Measurements from ENCODE around the gene PPP1R18. TPM values are rescaled to one million over a fixed set of nuclear protein-coding genes. Genes with fewer than 3 reads are reported as not detected.
A peak's percentile ranks its signal among the peaks of the same experiment; 100 is the strongest.

The PPP1R18 gene
- total RNA-seq, 6 experiments from 2014 or later, result 135 to 149 (median 141) TPM

DNA sequence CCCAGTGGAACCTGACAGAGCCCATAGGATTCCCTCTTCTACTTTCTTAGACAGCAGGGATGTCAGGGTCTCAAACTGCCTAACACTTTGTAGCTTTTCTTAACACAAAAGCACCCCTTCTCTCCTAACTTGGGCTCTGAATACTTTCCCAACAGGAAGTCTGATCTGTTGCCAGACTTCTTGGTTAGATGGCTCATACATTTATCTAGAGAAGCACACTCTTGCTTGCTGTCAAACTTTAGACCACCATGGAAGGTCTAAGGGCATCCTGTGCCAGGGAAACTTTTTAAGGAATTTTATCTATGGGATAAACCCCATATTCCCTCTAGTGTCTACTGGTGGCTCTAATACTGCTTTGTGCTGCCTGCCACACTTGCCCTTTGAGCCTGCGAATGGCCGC lies 42.8 kb downstream of the PPP1R18 start:
- Mint-ChIP-seq H3K27ac (no peak overlapping the region), H3K4me3 (no peak overlapping the region), H3K9me3 (no peaks in the 10 kb centered on the region), H3K27me3 (ENCODE audit: insufficient read depth) (no peaks in the 10 kb centered on the region; the same call in 1 of the 2 replicates), H3K36me3 (ENCODE audit: low read depth) (peaks cover 7% of the 10 kb centered on the region), H3K4me1 (ENCODE audit: low read depth) (peaks cover 20% of the 10 kb centered on the region)
- TF ChIP-seq, protein P1, sequence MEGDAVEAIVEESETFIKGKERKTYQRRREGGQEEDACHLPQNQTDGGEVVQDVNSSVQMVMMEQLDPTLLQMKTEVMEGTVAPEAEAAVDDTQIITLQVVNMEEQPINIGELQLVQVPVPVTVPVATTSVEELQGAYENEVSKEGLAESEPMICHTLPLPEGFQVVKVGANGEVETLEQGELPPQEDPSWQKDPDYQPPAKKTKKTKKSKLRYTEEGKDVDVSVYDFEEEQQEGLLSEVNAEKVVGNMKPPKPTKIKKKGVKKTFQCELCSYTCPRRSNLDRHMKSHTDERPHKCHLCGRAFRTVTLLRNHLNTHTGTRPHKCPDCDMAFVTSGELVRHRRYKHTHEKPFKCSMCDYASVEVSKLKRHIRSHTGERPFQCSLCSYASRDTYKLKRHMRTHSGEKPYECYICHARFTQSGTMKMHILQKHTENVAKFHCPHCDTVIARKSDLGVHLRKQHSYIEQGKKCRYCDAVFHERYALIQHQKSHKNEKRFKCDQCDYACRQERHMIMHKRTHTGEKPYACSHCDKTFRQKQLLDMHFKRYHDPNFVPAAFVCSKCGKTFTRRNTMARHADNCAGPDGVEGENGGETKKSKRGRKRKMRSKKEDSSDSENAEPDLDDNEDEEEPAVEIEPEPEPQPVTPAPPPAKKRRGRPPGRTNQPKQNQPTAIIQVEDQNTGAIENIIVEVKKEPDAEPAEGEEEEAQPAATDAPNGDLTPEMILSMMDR (IDR thresholded peaks at IDR 0.05), result no peak
- DNase-seq, result no peak

DNA sequence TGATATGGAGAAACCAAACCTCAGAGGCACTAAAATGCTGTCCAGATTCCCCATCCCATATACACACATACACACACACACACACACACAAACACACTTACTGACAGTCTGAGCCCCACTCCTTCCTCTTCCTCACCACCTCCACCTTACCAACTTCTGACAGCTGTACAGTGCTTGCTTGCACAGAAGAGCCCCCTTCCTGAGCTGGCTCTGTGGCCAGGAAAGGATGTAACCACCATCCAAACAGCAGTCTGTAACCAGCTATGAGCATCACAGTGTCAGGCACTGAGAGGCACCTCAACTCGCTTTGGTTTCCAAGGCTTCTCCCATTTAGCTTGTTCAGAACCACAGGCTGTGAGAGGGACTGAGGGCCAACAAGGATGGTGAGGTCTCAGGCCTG lies 45.4 kb downstream of the PPP1R18 start:
- Mint-ChIP-seq H3K4me1 (ENCODE audit: low read depth) (peaks cover 5% of the 10 kb centered on the region), H3K27ac (no peak overlapping the region), H3K9me3 (no peaks in the 10 kb centered on the region), H3K4me3 (no peak overlapping the region), H3K27me3 (ENCODE audit: insufficient read depth) (no peaks in the 10 kb centered on the region; the same call in 1 of the 2 replicates), H3K36me3 (ENCODE audit: low read depth) (peaks cover 5% of the 10 kb centered on the region)
- TF ChIP-seq, protein P1 (IDR thresholded peaks at IDR 0.05), result no peak
- DNase-seq, result no peak

DNA sequence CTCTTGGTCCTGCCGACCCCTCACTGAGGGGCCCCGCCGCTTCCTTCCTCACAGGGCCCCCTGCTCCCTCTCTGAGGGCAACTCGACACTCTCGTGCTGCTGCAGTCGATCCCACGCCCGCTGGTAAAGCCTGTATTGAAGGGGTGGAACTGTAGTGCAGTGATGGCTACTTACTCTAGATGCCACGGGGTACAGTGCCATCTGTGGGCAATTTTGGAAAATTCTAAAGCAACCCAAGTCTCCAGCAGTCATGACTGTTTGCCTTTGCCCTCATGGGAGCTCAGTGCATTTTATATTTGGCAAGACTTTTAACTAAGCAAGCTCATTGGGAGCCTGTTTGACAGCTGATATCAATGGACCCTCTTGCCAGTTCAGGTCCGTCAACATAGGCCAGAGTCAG lies 46.0 kb downstream of the PPP1R18 start:
- H3K4me3 Mint-ChIP-seq, result no peak overlapping the region
- no peaks in the 10 kb centered on the region; the same call in none of the 2 replicates for H3K36me3 Mint-ChIP-seq (ENCODE audit: low read depth)
- DNase-seq, result no peak
- H3K9me3 Mint-ChIP-seq, result no peaks in the 10 kb centered on the region
- no peak overlapping the region for H3K27ac Mint-ChIP-seq
- no peaks in the 10 kb centered on the region; the same call in 1 of the 2 replicates for H3K27me3 Mint-ChIP-seq (ENCODE audit: insufficient read depth)
- H3K4me1 Mint-ChIP-seq (ENCODE audit: low read depth), result no peaks in the 10 kb centered on the region
- TF ChIP-seq, protein P1 (IDR thresholded peaks at IDR 0.05), result peak; percentile 19; the same call in 1 of the 2 replicates

DNA sequence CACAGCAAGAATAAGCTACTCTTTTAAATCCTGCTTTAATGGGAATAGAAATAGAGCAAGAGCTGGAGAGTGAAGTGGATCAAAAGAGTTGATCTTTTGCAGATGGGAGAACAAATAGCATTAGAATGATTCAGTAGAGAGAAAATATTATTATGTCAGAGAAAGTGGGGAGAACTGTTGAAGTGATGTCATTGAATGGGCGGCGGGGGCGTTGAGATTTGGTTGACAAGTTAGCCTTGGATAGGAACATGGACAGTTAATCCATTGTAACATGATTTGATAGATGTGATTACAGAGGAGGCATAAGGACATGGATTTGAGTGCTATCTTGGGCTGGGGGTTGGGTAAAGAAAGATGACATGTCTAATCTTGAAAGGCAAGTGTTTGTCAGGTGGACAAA lies 50.6 kb downstream of the PPP1R18 start:
- peaks cover 3% of the 10 kb centered on the region; the same call in 1 of the 2 replicates for H3K27me3 Mint-ChIP-seq (ENCODE audit: insufficient read depth)

DNA sequence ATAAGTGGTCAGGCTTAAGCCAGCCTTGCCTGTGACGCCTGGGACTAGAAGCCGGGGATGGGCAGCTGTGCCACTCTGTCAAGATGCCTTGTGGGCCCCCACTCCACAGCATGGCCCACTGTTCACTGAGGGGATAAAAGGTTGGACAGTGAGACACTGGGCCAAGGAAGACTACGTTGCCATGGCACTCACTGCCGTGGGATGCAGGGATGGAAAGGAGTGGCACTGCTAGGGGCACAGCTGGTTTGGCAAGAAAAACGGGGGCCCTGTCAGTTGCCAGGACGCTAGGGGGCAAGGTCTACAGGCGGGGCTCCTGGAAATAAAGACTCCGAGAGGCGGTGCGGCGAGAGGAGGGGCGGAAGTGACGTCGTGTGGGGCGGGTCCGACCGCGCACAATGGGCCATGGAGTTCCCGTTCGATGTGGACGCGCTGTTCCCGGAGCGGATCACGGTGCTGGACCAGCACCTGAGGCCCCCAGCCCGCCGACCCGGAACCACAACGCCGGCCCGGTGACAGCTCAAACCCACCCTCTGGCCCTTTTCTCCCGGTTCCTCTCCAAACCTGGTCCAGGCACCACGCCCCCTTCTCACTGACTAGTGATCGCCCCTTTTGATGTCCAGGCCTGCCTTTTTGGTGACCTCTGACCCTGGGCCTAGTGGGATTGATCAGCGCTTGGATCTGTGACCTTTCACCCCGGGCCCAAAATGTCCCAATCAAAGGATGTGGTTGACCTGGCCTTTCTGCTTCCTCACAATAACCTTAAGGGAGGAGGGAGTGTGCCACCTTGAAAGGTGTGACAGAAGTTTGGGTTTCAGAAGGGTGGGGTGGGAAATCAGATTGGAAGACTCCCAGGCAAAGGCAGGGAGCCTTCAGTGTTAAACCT lies 59.7 kb downstream of the PPP1R18 start, which contains the start of gene ATAT1:
TSS of gene ATAT1 (plus strand) at position 391 of the 883 bp plus-strand sequence.
- peaks cover 29% of the 10 kb centered on the region for H3K36me3 Mint-ChIP-seq (ENCODE audit: low read depth)
- peak within 1 kb of the TSS; percentile 88 for H3K4me3 Mint-ChIP-seq
- H3K9me3 Mint-ChIP-seq, result no peaks in the 10 kb centered on the region
- TF ChIP-seq, protein P1 (IDR thresholded peaks at IDR 0.05), result peak; percentile 66
- peak within 1 kb of the TSS; percentile 89 for H3K27ac Mint-ChIP-seq
- peak; percentile 72 for DNase-seq
- no peaks in the 10 kb centered on the region for H3K27me3 Mint-ChIP-seq (ENCODE audit: insufficient read depth)
- peaks cover 23% of the 10 kb centered on the region for H3K4me1 Mint-ChIP-seq (ENCODE audit: low read depth)

More for the DNA sequence above, 50.6 kb downstream of the PPP1R18 start:
- TF ChIP-seq, protein P1 (IDR thresholded peaks at IDR 0.05), result no peak
- H3K4me1 Mint-ChIP-seq (ENCODE audit: low read depth), result peaks cover 7% of the 10 kb centered on the region
- H3K27ac Mint-ChIP-seq, result no peak overlapping the region
- no peaks in the 10 kb centered on the region for H3K9me3 Mint-ChIP-seq
- no peak for DNase-seq
- H3K36me3 Mint-ChIP-seq (ENCODE audit: low read depth), result peaks cover 23% of the 10 kb centered on the region
- no peak overlapping the region for H3K4me3 Mint-ChIP-seq

Other genes with a start within 250 kb of the PPP1R18 start
- gene HLA-E, start 197.1 kb downstream of the PPP1R18 start, total RNA-seq (2021; fragmentation: NEBNext Ultra II Directional; extraction: Animal tissue kit (Norgen Biotek cat#: 25700)), result 100 to 1,000 TPM; 122 to 131 (median 126) TPM
- 10 to 100 TPM; 56.9 to 65.6 (median 61.9) TPM for gene GNL1, start 130.2 kb downstream of the PPP1R18 start, total RNA-seq (2021; fragmentation: NEBNext Ultra II Directional; extraction: Animal tissue kit (Norgen Biotek cat#: 25700))
- 10 to 100 TPM in 5 of 6 experiments, 1 to 10 TPM in 1; 9.8 to 14.0 (median 12.3) TPM for gene PRR3, start 129.3 kb downstream of the PPP1R18 start, total RNA-seq (2021; fragmentation: NEBNext Ultra II Directional; extraction: Animal tissue kit (Norgen Biotek cat#: 25700))
- 10 to 100 TPM; 51.3 to 69.3 (median 63.1) TPM for gene ABCF1, start 115.2 kb downstream of the PPP1R18 start, total RNA-seq (2021; fragmentation: NEBNext Ultra II Directional; extraction: Animal tissue kit (Norgen Biotek cat#: 25700))
- 10 to 100 TPM; 62.4 to 75.4 (median 71.2) TPM for gene PPP1R10, start 69.4 kb downstream of the PPP1R18 start, total RNA-seq (2021; fragmentation: NEBNext Ultra II Directional; extraction: Animal tissue kit (Norgen Biotek cat#: 25700))
- 10 to 100 TPM; 50.7 to 63.4 (median 56.1) TPM for gene MRPS18B, start 68.8 kb downstream of the PPP1R18 start, total RNA-seq (2021; fragmentation: NEBNext Ultra II Directional; extraction: Animal tissue kit (Norgen Biotek cat#: 25700))
- 1 to 10 TPM; 5.2 to 9.3 (median 5.9) TPM for gene ATAT1, start 59.8 kb downstream of the PPP1R18 start, total RNA-seq (2021; fragmentation: NEBNext Ultra II Directional; extraction: Animal tissue kit (Norgen Biotek cat#: 25700))
- gene C6orf136, start 39.5 kb downstream of the PPP1R18 start, total RNA-seq (2021; fragmentation: NEBNext Ultra II Directional; extraction: Animal tissue kit (Norgen Biotek cat#: 25700)), result 10 to 100 TPM; 12.0 to 19.2 (median 16.4) TPM
- 10 to 100 TPM; 33.7 to 36.7 (median 35.5) TPM for gene DHX16, start 13.6 kb downstream of the PPP1R18 start, total RNA-seq (2021; fragmentation: NEBNext Ultra II Directional; extraction: Animal tissue kit (Norgen Biotek cat#: 25700))
- 10 to 100 TPM; 16.3 to 35.1 (median 31.1) TPM for gene NRM, start 4.3 kb upstream of the PPP1R18 start, total RNA-seq (2021; fragmentation: NEBNext Ultra II Directional; extraction: Animal tissue kit (Norgen Biotek cat#: 25700))
- 10 to 100 TPM; 18.4 to 31.9 (median 28.1) TPM for gene MDC1, start 30.6 kb upstream of the PPP1R18 start, total RNA-seq (2021; fragmentation: NEBNext Ultra II Directional; extraction: Animal tissue kit (Norgen Biotek cat#: 25700))
- 1,000 to 10,000 TPM; 1,052 to 1,712 (median 1,589) TPM for gene TUBB, start 33.7 kb upstream of the PPP1R18 start, total RNA-seq (2021; fragmentation: NEBNext Ultra II Directional; extraction: Animal tissue kit (Norgen Biotek cat#: 25700))
- gene FLOT1, start 56.0 kb upstream of the PPP1R18 start, total RNA-seq (2021; fragmentation: NEBNext Ultra II Directional; extraction: Animal tissue kit (Norgen Biotek cat#: 25700)), result 100 to 1,000 TPM; 218 to 286 (median 236) TPM
- 10 to 100 TPM; 38.1 to 62.4 (median 60.2) TPM for gene IER3, start 57.9 kb upstream of the PPP1R18 start, total RNA-seq (2021; fragmentation: NEBNext Ultra II Directional; extraction: Animal tissue kit (Norgen Biotek cat#: 25700))
- gene DDR1, start 197.9 kb upstream of the PPP1R18 start, total RNA-seq (2021; fragmentation: NEBNext Ultra II Directional; extraction: Animal tissue kit (Norgen Biotek cat#: 25700)), result 10 to 100 TPM; 28.0 to 42.5 (median 31.6) TPM
- gene GTF2H4, start 221.6 kb upstream of the PPP1R18 start, total RNA-seq (2021; fragmentation: NEBNext Ultra II Directional; extraction: Animal tissue kit (Norgen Biotek cat#: 25700)), result 10 to 100 TPM; 23.9 to 27.1 (median 26.5) TPM
- 10 to 100 TPM; 15.3 to 18.4 (median 16.9) TPM for gene VARS2, start 227.6 kb upstream of the PPP1R18 start, total RNA-seq (2021; fragmentation: NEBNext Ultra II Directional; extraction: Animal tissue kit (Norgen Biotek cat#: 25700))
- not detected for gene SFTA2, start 245.5 kb upstream of the PPP1R18 start, total RNA-seq (2021; fragmentation: NEBNext Ultra II Directional; extraction: Animal tissue kit (Norgen Biotek cat#: 25700))

Measured in HFFc6 (cell line).